HT-29 (cell line): Measurements from ENCODE around the gene FHIP1B. TPM values are rescaled to one million over a fixed set of nuclear protein-coding genes. Genes with fewer than 3 reads are reported as not detected.
"Not testable (repeated sequence)": the region's sequence is repeated elsewhere in the genome, so short reads cannot be mapped to it uniquely, and the experiment has no call there.

Experiments used
- DNase-seq: peaks from one replicate; pipeline ENCODE4 v3.0.0-alpha.2; 2015; ENCODE audit warnings: low spot score
- total RNA-seq: library from RNA; depleted of rRNA; stranded (reverse); fragments of >200 nt; shearing (Covaris generic); gene quantifications from 2 replicates; pipeline ENCODE4 v1.2.3, GENCODE V29; 2014; rRNA removed

Gene FHIP1B
- total RNA-seq = 98.4 and 136 TPM in 2 replicates

DNA sequence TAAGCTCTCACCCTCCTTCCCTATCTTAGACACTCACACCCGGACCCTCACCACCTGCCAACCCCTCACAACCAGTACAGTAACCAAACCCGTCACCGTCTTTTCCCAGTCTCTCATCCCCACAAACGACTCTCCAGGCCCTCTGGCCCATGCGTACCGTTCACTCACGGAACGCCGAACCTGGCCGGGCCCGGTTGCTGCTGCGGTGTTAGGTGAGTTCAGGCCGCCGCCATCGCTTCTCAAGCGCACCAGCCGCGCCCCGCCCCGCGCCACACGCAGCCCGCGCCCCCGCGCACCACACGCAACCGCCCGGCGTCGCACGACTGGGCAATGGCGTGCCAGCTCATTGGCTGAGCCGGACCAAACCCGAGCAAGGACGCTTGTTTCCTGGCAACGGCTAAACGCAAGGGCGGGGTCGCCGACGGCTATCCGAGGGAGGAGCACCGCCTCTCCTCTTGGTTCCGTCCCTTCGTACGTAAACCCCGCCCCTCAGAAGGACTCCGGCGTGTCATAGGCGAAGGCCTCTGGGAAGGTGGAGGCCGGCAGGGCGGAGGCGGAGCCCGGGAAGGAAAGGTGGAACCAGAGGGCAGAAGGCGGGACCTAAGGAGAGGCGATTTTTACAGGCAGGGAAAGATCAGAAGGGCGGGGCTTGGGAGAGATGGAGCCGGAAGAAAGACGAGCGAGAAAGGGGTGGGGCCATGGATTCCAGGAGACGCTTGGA is at the start of gene FHIP1B:
TSS of gene FHIP1B (minus strand) at position 250 of the 721 bp plus-strand sequence. CDS start 10,120 bp downstream, outside the sequence.
- peak; percentile 100 for DNase-seq

DNA sequence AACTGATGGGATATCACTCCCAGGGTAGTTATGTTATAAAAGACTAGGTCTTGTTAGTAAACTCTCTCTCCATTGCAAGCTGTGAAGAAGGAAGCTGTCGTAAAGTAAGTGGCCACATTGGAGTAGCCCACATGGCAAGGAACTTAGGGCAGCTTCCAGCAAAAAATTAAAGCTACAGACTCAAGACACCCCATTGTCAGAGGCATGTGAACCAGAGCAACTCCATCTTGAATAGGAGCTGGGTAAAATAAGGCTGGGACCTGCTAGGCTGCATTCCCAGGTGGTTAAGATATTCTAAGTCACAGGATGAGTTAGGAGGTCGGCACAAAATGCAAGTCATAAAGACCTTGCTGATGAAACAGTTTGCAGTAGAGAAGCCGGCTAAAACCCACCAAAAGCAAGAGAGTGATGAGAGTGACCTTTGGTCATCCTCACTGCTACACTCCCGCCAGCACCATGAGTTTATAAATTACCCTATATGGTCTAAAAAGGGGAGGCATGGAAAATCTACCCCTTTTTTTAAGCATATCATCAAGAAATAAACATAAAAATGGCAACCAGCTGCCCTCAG is 49.1 kb upstream of the FHIP1B start:
- no peak for DNase-seq

DNA sequence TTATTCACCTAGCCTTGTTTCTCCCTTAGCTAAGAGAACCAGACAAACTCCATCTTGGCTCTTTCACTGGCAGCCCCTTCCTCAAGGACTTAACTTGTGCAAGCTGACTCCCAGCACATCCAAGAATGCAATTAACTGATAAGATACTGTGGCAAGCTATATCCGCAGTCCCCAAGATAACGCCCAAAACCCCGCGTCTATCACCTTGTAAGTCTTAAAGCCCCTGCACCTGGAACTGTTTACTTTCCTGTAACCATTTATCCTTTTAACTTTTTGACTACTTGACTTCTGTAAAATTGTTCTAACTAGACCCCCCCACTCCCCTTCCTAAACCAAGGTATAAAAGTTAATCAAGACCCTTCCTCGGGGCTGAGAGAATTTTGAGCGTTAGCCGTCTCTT is 46.4 kb upstream of the FHIP1B start:
- DNase-seq = not testable (repeated sequence)

DNA sequence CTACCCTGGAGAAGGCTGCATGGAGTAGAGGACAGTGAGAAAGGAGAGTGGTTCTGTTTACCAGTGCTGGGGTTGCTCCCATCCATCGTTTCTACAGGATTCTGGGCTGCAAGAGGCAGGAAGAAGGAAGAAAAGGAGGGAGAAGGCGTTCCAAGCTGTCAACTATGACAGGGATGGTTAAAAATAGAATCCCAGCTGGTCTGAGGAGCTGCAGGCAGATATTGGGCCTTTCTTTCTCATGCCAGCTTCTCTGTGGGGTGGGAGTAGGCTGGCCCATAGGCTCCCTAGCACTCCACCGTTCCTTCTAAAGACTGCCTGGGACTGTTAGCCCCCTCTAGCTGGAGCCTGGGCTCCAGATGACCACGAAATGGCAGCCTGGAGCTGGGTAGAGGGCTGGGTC is 38.8 kb upstream of the FHIP1B start:
- DNase-seq = no peak

DNA sequence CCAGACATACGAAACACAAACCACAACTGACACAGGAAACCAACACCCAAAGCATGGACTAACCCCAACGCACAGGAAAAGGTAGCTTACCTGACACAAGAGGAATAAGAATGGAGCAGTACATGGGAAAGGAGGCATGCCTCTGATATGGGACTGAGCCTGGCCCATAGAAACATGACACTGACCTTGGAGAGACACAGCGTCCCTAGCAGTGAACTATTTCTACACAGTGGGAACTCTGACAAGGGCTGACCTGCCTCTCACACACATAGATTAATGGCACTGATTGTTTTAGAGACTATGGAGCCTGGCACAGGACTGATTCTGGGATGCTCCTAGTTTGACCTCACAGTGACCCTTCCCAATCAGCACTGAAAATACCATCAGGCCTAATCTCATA is 37.2 kb upstream of the FHIP1B start:
- DNase-seq = no peak

DNA sequence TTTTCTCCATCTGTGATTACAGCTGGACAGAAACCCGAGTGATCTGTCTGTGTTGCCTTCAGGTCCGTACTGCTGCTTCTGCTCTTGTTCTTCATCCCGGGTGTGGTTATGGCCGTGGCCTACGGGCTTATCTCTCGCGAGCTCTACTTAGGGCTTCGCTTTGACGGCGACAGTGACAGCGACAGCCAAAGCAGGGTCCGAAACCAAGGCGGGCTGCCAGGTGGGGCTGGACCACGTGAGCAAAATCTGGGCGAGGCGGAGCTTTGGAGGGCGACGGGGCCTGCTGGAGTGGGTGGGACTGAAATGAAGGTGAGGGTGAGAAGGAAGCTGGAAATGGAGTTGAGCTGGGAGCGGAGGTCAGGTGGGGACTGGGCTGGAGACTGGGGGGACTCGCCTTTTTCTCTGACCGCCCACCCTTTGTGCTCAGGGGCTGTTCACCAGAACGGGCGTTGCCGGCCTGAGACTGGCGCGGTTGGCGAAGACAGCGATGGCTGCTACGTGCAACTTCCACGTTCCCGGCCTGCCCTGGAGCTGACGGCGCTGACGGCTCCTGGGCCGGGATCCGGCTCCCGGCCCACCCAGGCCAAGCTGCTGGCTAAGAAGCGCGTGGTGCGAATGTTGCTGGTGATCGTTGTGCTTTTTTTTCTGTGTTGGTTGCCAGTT is 36.3 kb upstream of the FHIP1B start:
- DNase-seq = no peak

DNA sequence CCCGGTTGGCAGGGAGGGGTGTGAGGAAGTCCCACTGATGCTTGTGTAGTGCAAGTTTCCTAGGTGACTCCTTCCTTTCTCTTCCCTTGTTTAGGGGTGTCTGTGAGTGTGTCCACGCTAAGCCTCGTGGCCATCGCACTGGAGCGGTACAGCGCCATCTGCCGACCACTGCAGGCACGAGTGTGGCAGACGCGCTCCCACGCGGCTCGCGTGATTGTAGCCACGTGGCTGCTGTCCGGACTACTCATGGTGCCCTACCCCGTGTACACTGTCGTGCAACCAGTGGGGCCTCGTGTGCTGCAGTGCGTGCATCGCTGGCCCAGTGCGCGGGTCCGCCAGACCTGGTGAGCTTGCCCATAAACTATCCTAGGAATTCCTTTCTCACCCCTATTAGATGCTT is 35.6 kb upstream of the FHIP1B start:
- no peak for DNase-seq

DNA sequence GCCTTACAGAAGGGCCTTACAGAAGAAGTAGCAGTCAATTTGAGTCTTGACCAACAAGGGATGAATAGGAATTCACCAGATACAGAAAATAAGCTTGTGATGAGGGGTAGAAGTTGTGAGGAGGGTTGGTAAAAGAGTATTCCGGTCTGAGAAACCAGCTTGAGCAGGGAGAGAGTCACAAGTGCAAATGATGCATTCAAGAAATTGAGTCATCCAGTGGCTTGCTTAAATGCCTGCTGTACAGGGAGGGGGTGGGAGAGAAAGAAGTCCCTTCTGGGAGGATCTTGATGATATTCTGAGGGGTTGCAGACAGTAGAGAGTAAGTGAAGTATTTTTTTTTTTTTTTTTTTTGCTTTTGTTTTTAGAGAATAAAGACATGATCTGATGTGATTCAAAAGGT is 34.4 kb upstream of the FHIP1B start:
- no peak for DNase-seq

DNA sequence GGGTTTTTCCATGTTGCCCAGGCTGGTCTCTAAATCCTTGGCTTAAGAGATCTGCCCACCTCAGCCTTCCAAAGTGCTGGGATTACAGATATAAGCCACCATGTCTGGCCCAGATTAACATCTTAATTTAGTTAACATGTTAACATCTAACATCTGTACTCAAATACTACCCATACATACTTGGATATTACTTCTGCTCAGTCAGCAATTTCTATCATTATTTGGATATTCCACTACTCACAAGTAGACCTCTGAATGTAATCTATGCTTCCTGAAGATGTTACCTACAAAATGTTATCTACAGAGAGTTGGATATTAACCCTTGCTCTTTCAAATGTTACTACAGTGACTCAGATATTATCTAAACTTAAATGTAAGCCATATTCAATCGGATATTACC is 29.2 kb upstream of the FHIP1B start:
- DNase-seq = no peak

DNA sequence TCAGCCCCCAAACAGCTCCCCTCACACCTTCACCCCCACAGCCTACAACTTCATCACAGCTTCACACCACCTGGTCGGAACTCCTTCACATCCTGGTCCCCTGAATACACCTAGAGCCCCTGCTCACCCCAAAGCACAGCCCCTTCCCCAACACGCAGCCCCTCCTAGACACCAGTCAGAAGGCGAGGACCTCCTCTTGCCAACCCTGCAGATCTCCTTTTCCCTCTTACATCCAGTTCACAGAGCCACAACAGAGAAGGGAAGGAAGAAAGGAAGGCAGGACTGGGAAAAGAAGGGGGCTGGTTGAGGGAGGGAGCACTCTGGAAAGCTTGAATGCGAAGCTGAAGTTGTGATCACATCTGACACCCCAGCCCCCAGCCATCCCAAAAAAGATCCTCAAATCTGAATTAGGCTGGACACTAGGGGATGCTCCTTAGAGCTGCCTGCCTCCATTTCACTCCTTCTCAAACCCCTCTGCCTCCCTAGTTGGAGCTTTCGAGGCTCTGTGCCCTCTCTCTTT is 25.8 kb upstream of the FHIP1B start:
- no peak for DNase-seq

DNA sequence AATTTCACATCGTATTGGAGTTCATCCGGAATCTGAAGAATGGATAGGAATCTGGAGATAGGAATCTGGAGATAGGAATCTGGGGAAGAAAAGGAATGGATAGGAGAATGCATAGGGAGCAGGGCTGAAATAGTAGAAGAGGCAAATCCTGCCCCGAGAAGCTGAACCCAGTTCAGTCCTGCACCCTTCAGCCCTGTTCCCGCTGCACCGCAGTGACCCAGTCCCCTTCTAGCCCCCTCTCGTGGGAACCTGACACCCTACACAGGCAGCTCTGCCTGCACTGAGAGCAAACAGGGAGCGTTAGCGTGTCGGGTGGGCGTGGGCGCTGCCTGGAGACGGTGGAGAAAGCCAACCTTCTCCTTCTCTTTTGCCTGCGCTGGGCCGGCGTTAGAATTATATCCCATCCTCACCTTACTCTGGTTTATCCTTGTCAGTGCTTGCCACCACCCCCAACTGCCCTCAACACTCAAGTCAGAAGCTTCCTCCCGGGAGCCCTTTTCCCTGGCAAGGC is 24.2 kb upstream of the FHIP1B start:
- DNase-seq = no peak

DNA sequence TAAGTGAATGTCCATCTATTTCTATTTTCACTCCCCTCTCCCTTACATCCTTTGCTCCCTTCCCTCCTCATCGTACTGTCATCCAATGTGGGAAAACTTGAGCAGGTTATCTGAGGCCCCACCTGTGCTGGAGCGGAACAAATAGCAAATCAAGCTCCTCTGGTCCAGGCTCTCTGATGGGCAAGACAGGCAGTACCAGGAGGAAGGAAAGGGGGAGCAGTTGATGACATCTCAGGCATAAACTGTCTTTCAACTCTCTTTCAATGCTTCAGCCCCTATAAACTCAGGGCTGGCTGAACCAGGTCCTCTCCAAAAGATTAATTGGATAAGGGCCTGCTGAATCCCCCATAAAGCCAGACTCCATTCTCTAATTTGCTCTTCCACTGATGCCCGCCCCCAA is 23.7 kb upstream of the FHIP1B start:
- DNase-seq = no peak

DNA sequence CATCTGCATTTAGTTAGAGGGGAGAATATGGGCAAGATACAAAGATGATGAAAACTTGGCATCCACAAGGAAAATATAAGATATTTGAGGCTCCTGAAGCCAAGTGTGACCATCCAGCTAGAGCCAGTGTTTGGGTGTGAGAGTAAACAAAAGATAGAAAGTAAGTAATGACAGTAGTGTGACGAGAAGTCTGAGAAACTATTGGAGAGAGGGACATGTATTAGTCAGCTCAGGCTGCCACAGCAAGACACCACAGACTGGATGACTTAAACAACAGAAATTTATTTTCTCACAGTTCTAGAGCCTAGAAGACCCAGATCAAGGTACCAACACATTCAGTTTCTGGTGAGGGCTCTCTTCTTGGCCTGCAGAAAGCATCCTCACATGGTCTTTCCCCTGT is 18.8 kb upstream of the FHIP1B start:
- DNase-seq = no peak

DNA sequence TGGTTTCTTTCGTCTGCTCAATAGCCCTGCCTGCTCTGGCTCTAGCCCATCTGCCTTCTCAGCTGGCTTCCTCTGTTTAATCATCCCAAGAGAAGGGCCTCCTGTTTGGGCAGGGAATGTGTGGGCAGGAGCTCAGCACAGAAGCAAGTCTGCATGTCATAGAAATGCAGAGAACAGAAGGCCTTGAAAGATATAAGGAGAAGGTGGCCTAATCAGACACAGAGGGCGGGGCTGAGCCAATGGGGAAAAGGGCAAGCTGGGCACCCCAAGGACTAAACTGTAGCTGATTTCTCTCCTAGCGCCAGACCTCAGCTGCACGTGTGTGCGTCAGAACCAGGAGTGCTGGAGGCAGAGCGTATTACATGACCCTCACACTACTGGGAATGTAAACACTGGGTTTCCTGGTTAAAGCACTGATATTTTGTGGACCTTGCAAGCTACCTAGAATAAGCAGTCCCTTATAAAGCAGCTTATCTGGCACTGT is 17.6 kb upstream of the FHIP1B start:
- no peak for DNase-seq

DNA sequence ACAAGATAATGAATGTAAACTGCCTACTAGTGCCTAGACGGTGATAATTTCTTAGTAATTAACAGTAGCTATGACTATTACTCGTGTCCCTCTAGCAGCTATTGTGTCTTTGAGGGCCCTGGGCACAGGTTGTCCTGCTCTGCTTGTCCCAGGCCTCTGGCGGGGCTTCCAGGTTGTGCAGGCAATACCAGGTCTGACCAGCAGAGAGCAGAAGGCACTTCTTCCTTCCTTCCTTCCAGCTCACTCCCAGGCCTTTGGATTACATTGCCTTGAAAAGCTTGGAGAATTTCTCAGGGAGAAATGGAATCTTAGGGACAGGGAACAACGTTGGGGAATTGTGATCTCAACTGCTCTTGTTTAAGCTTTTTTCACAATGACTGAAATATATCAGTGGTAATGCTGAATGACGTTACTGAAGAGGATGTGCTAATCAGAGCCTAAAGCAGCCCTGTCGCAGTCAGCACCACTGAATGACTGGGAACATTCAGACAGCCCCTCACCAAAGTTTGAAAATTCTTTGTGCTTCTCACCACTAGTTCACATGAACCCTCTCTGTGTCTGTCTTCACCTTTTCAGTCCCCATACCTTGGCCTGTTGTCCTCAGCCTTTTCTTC is 16.8 kb upstream of the FHIP1B start:
- peak; percentile 85 for DNase-seq

DNA sequence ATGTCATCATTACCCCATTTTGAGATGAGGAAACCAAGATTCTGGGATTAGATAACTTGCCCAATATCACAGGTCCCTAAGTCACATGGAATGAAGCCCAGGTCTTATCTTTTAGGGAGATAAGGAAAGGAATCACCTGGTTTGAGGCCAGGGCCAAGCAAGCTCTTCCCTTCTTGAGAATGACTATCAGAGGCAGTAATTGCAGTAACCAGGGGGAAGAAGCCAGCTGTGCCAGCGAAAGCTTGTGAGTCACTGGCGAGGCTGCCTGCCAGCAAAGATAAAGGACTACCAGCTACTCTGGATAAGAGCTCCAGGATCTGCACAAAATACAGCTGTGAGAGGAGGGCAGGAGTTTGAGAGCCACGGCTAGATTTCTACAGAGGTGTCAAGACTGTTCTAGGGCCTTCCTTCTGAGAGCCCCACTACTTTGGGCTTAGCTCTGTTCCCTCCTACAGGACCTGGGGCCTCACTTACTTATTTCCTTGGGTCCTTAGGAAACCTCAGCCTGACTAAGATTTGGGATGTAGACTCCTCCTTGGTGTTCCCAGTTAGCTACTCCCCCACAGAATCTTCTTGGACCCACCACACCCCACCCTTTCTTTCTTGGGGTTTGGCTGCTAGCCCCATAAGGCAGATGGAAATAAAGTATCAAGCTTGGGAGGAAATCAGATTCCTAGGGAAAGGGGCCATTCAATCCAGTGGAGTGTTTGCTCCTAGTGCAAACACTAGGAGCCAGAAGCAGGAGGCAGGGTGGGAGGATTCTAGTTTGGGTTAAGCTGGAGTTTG is 15.5 kb upstream of the FHIP1B start:
- DNase-seq = peak; percentile 59

DNA sequence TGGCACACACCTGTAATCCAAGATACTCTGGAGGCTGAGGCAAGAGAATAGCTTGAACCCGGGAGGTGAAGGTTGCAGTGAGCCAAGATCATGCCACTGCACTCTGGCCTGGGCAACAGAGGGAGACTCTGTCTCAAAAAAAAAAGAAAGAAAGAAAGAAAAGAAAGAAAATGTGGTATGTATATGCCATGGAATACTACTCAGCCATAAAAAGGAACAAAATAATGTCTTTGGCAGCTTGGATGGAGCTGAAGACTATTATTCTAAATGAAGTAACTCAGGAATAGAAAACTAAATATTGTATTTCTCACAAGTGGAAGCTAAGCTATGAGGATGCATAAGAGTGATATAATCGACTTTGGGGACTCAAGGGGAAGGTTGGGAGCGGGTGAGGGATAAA is 14.5 kb upstream of the FHIP1B start:
- DNase-seq = not testable (repeated sequence)

DNA sequence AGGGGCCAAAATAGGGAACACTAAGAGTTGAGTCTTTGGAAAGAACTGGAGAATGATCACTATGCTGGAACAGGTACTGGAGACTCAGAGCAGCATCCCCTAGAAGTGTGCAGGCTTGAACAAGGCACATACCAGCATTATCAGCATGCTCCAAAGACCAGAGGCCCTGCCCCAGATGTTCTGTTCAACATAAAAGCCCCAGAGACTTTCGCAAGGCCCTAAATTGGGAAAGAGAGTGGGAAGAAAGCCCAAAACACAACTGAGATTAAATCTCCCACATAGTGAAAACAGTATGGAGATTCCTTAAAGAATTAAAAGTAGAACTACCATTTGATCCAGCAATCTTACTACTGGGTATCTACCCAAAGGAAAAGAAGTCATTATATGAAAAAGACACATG is 13.8 kb upstream of the FHIP1B start:
- DNase-seq = no peak

DNA sequence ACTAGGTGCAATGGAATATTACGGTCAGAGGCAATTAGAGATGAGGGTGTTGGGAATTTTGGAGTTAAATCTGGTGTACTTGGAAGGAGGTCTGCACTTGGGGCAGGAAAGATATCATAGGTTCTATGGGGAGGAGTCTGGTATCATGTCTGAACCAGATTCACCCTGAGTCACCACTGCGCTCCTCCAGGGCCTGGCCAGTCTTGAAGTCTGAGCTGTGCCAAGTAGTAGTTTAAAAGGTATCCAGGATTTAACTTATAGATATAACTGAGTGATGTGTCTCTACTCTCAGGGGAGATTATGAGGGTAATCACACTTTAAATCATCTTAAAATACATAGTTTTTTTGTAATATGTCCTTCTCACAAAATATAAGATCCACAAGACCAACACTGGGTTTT is 11.1 kb upstream of the FHIP1B start:
- no peak for DNase-seq

DNA sequence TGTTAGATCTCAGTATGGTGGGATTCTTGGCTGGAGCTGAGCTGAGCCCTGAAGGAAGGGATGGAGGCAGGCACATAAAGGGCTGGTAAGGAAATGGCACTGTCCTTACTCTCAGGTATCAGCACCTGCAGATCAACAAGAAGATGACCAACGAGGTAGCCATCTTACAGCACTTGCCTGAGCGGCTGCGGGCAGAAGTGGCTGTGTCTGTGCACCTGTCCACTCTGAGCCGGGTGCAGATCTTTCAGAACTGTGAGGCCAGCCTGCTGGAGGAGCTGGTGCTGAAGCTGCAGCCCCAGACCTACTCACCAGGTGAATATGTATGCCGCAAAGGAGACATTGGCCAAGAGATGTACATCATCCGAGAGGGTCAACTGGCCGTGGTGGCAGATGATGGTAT is 6.9 kb upstream of the FHIP1B start:
- no peak for DNase-seq

DNA sequence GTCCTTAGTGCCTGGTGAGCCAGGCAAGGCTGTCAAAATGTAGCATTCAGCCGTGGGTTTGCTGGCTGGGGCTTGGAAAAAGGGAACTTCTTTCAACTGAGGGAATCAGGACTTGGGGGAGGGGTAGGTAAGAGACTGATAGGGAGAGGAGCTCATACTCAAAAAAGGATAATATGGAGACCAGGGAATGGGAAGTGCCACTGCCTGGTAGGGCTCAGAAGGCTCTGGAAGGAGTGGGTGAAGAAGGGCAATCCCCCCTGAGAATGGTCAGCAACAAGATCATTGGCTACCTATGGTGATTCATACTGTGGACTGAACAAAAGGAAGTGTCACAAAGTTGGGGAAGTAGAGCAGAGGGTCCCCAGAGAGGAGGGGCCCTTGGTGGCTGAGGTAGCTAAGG is 6.3 kb upstream of the FHIP1B start:
- DNase-seq = no peak
